HCT116 (cell line): ENCODE data around the gene ITPR2. TPM values are rescaled to one million over a fixed set of nuclear protein-coding genes. Genes with fewer than 3 reads are reported as not detected.

Experiments
- ATAC-seq: fragments of 200-7000 bp; cut with Tn5 transposase; 2 replicates; pipeline ENCODE4 v1.9.1; 2020; ENCODE audit warnings: mild to moderate bottlenecking, moderate library complexity
- BruUV-seq: library from RNA; stranded (reverse); fragments of 400-500 nt; replicated peaks from 2 replicates; lab custom pipeline; 2021; lab: Mats Ljungman, UMichigan
- CTCF ChIA-PET: fragments of 300-600 bp; sonication (Branson Sonifier 250); formaldehyde crosslinking; loops from one replicate; lab custom pipeline; 2021; ENCODE audit warnings: antibody characterized with exemption; lab: Charles Lee
- POLR2A ChIA-PET: fragments of 300-600, 350-600 bp; sonication (Branson Sonifier 250); formaldehyde crosslinking; loops from one replicate; lab custom pipeline; 2021; ENCODE audit warnings: antibody characterized with exemption; lab: Charles Lee
- RAD21 ChIA-PET, 2 experiments: fragments of 300-600 bp; sonication (Branson Sonifier 250); formaldehyde crosslinking; loops; one replicate each; lab custom pipeline; 2023; ENCODE audit warnings: low total read pairs in 2 of 2; ENCODE audit not compliant: uncharacterized antibody in 2 of 2, unreplicated experiment in 2 of 2, low non-redundant PET in 1 of 2; lab: Charles Lee
- DNase-seq: peaks from one replicate; pipeline ENCODE4 v3.0.0-alpha.2; 2010; ENCODE audit warnings: low read depth, low spot score
- H2AFZ ChIP-seq: fragments of 200-600 bp; shearing (Covaris generic), sonication (generic); 2 replicates; pipeline ENCODE4 v1.6.1; 2017; ENCODE audit warnings: low read depth, mixed run types, mixed read lengths, antibody characterized with exemption, low read length; ENCODE audit not compliant: poor library complexity, severe bottlenecking
- H3K27ac ChIP-seq: 2 replicates; pipeline ENCODE4 v1.5.1; 2012; ENCODE audit warnings: low read depth, low read length
- H3K27me3 ChIP-seq: fragments of 200-600 bp; sonication (generic); 2 replicates; pipeline ENCODE4 v1.6.1; 2016; ENCODE audit warnings: mixed run types, low read length, mixed read lengths; ENCODE audit not compliant: insufficient read depth
- H3K36me3 ChIP-seq, 2 experiments: fragments of 200-500 bp in 1 of 2; fragments of 200-600 bp in 1 of 2; sonication (Bioruptor generic) in 1 of 2; sonication (generic) in 1 of 2; 2 replicates each; pipeline versions ENCODE4 v1.5.1 to v1.6.1; 2014 to 2016; ENCODE audit warnings: low read length in 2 of 2, inconsistent platforms in 1 of 2, mixed read lengths in 1 of 2, mixed run types in 1 of 2; ENCODE audit not compliant: insufficient read depth in 2 of 2, control insufficient read depth in 1 of 2
- H3K4me1 ChIP-seq, 2 experiments: fragments of 200-600 bp in 1 of 2; sonication (generic) in 1 of 2; 2 replicates each; pipeline versions ENCODE4 v1.5.1 to v1.6.1; 2012 to 2017; ENCODE audit warnings: low read length in 2 of 2, inconsistent platforms in 1 of 2, mild to moderate bottlenecking in 1 of 2, mixed read lengths in 1 of 2, mixed run types in 1 of 2, moderate library complexity in 1 of 2; ENCODE audit not compliant: insufficient read depth in 2 of 2, control insufficient read depth in 1 of 2
- H3K4me2 ChIP-seq: fragments of 200-600 bp; sonication (generic); 2 replicates; pipeline ENCODE4 v1.6.1; 2017; ENCODE audit warnings: mixed run types, low read length, mixed read lengths
- H3K4me3 ChIP-seq, 2 experiments: fragments of 200-600 bp in 1 of 2; sonication (generic) in 1 of 2; replicated peaks in 1 of 2; 2 replicates each; pipeline ENCODE4 v1.5.1; 2011 to 2016; ENCODE audit warnings: low read length in 2 of 2, control low read depth in 1 of 2, low read depth in 1 of 2, mild to moderate bottlenecking in 1 of 2, mixed read lengths in 1 of 2, mixed run types in 1 of 2
- H3K79me2 ChIP-seq: fragments of 200-600 bp; sonication (generic); 2 replicates; pipeline ENCODE4 v1.6.1; 2017; ENCODE audit warnings: mild to moderate bottlenecking, mixed run types, low read length, moderate library complexity, mixed read lengths; ENCODE audit not compliant: insufficient read depth
- H3K9ac ChIP-seq: fragments of 200-600 bp; sonication (generic); 2 replicates; pipeline ENCODE4 v1.6.1; 2016; ENCODE audit warnings: low read length, mixed read lengths
- H3K9me2 ChIP-seq: fragments of 200-600 bp; sonication (generic), shearing (Covaris generic); 2 replicates; pipeline ENCODE4 v1.6.1; 2017; ENCODE audit warnings: mixed run types, mild to moderate bottlenecking, moderate library complexity; ENCODE audit not compliant: insufficient read depth
- H3K9me3 ChIP-seq, 2 experiments: fragments of 200-500 bp in 1 of 2; fragments of 200-600 bp in 1 of 2; sonication (Bioruptor generic) in 1 of 2; sonication (generic) in 1 of 2; 2 replicates each; pipeline ENCODE4 v1.6.1; 2014 to 2017; ENCODE audit warnings: low read length in 2 of 2, mixed read lengths in 2 of 2, inconsistent platforms in 1 of 2, low read depth in 1 of 2, mild to moderate bottlenecking in 1 of 2, mixed run types in 1 of 2, moderate library complexity in 1 of 2; ENCODE audit not compliant: control insufficient read depth in 1 of 2, insufficient read depth in 1 of 2
- H4K20me1 ChIP-seq: fragments of 200-600 bp; sonication (generic), shearing (Covaris generic); 2 replicates; pipeline ENCODE4 v1.6.1; 2017; ENCODE audit warnings: mixed run types, mild to moderate bottlenecking, moderate library complexity; ENCODE audit not compliant: insufficient read depth
- CBX3 ChIP-seq: IDR thresholded peaks from 2 replicates; pipeline ENCODE4 v1.6.1; 2012; ENCODE audit warnings: low read depth
- CTCF ChIP-seq, 3 experiments: fragments of 200-600 bp in 1 of 3; sonication (generic) in 1 of 3; IDR thresholded peaks in 2 of 3; conservative IDR thresholded peaks in 1 of 3; 2 replicates each; pipeline ENCODE4 v1.5.1; 2012 to 2017; ENCODE audit warnings: low read depth in 2 of 3, low read length in 2 of 3, antibody characterized with exemption in 1 of 3, borderline replicate concordance in 1 of 3, control low read depth in 1 of 3, mild to moderate bottlenecking in 1 of 3, mixed read lengths in 1 of 3, mixed run types in 1 of 3, moderate library complexity in 1 of 3; ENCODE audit not compliant: insufficient read depth in 1 of 3
- ELF1 ChIP-seq: IDR thresholded peaks from 2 replicates; pipeline ENCODE4 v1.6.1; 2012; ENCODE audit warnings: low read depth, borderline replicate concordance
- EZH2 ChIP-seq: fragments of 200-600 bp; sonication (generic); IDR thresholded peaks from 2 replicates; pipeline ENCODE4 v1.6.1; 2017; ENCODE audit warnings: antibody characterized with exemption, mixed run types
- JUND ChIP-seq: IDR thresholded peaks from 2 replicates; pipeline ENCODE4 v1.6.1; 2012
- POLR2A ChIP-seq: IDR thresholded peaks from 2 replicates; pipeline ENCODE4 v1.7.0; 2011; ENCODE audit warnings: borderline replicate concordance; ENCODE audit not compliant: insufficient read depth, insufficient read length; ENCODE audit errors: extremely low read depth
- POLR2AphosphoS5 ChIP-seq: IDR thresholded peaks from 2 replicates; pipeline ENCODE4 v1.6.1; 2011; ENCODE audit warnings: mild to moderate bottlenecking, low read depth, low read length, moderate library complexity
- SIN3A ChIP-seq: IDR thresholded peaks from 2 replicates; pipeline ENCODE4 v1.6.1; 2012; ENCODE audit warnings: low read depth
- SP1 ChIP-seq: IDR thresholded peaks from 2 replicates; pipeline ENCODE4 v1.6.1; 2012; ENCODE audit warnings: low read depth
- SRF ChIP-seq: IDR thresholded peaks from 2 replicates; pipeline ENCODE4 v1.6.1; 2012; ENCODE audit warnings: low read depth
- YY1 ChIP-seq: IDR thresholded peaks from 2 replicates; pipeline ENCODE4 v1.6.1; 2011; ENCODE audit warnings: low read length, low read depth, moderate library complexity, mild to moderate bottlenecking; ENCODE audit not compliant: insufficient replicate concordance; ENCODE audit errors: extremely low read depth
- intact Hi-C: fragments of 100-400 bp; cut with micrococcal nuclease; formaldehyde crosslinking; loops from 2 replicates; pipeline ENCODE4 v1.10.0; 2022
- total RNA-seq: library from RNA; stranded (reverse); gene quantifications from one replicate; pipeline ENCODE4 v1.2.1, GENCODE V29; 2021; ENCODE audit not compliant: unreplicated experiment
- TF ChIP-seq, protein P1 (sequence below): IDR thresholded peaks from 2 replicates; pipeline ENCODE4 v1.6.1; 2011; ENCODE audit warnings: mild to moderate bottlenecking, low read length, moderate library complexity; ENCODE audit not compliant: insufficient replicate concordance; ENCODE audit errors: extremely low read depth
- TF ChIP-seq, protein P2 (sequence below): IDR thresholded peaks from 2 replicates; pipeline ENCODE4 v1.6.1; 2012

Gene ITPR2
- total RNA-seq, 1 experiment from 2014 or later, result 6.5 TPM

DNA sequence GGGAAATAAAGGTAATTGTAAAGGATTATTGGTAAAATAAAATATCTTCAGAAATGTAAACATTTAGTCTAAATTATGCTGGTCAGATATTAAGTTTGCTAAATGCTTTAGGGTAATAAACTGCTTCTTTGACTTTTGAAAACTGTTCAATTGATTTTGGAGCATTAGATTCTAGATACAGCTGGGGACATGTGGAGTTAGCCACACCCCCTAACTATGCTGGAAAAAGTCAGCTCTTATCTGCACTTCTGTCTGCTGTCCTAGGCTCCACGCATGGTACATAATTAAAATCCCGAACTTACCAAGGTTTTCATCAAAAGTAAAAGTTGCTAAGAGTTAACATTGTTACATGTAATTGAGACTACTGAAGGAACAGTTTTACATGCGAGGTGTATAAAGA is 78.8 kb downstream of the ITPR2 start:
- ChIA-PET CTCF (no interaction called here), RAD21 (no interaction called here), POLR2A (no interaction called here)
- H3K36me3 ChIP-seq, result no peaks in the 10 kb centered on the region
- H3K27me3 ChIP-seq, result no peaks in the 10 kb centered on the region
- H3K27ac ChIP-seq, result no peak overlapping the region
- ATAC-seq (no peak), DNase-seq (no peak)
- no peaks in the 10 kb centered on the region for H3K9me3 ChIP-seq
- H2AFZ ChIP-seq, result no peak overlapping the region
- no TSS peak for BruUV-seq
- intact Hi-C loops, result no loop called here
- TF ChIP-seq SRF (no peak), CBX3 (no peak), POLR2A (no peak), JUND (no peak), YY1 (no peak), POLR2AphosphoS5 (no peak), CTCF (IDR thresholded peaks at IDR 0.05 in 2 of 3, conservative IDR thresholded peaks at IDR 0.05 in 1 of 3; ENCODE audit: borderline replicate concordance in 1 of 3, insufficient read depth in 1 of 3, low read depth in 2 of 3, low read length in 2 of 3) (no peak), EZH2 (no peak), SP1 (no peak), SIN3A (no peak), ELF1 (no peak)
- TF ChIP-seq, protein P1, sequence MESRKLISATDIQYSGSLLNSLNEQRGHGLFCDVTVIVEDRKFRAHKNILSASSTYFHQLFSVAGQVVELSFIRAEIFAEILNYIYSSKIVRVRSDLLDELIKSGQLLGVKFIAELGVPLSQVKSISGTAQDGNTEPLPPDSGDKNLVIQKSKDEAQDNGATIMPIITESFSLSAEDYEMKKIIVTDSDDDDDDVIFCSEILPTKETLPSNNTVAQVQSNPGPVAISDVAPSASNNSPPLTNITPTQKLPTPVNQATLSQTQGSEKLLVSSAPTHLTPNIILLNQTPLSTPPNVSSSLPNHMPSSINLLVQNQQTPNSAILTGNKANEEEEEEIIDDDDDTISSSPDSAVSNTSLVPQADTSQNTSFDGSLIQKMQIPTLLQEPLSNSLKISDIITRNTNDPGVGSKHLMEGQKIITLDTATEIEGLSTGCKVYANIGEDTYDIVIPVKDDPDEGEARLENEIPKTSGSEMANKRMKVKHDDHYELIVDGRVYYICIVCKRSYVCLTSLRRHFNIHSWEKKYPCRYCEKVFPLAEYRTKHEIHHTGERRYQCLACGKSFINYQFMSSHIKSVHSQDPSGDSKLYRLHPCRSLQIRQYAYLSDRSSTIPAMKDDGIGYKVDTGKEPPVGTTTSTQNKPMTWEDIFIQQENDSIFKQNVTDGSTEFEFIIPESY, result no peak
- TF ChIP-seq, protein P2, sequence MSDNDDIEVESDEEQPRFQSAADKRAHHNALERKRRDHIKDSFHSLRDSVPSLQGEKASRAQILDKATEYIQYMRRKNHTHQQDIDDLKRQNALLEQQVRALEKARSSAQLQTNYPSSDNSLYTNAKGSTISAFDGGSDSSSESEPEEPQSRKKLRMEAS, result no peak
- no peaks in the 10 kb centered on the region for H3K79me2 ChIP-seq
- H3K9ac ChIP-seq, result no peak overlapping the region
- H3K4me1 ChIP-seq, result peaks cover 0 to 8% of the 10 kb centered on the region in 2 experiments; a peak in 2 of 4 replicates
- no peak overlapping the region for H3K4me2 ChIP-seq
- no peaks in the 10 kb centered on the region for H4K20me1 ChIP-seq
- H3K9me2 ChIP-seq, result no peaks in the 10 kb centered on the region
- no peak overlapping the region for H3K4me3 ChIP-seq
